Activated CD8-positive, alpha-beta T cell treated with anti-CD3 and anti-CD28 coated beads, Interleukin-2, amount 10 ng/mL, durations not matched to agents 7 days and 5 days (primary cell): ENCODE results near the gene SLIT3. TPM values are rescaled to one million over a fixed set of nuclear protein-coding genes. Genes with fewer than 3 reads are reported as not detected.

ENCODE experiments used
- ATAC-seq: fragments of 150-1000 bp; cut with Tn5 transposase; one replicate; pipeline ENCODE4 v1.10.0; 2021; ENCODE audit warnings: moderate library complexity
- CTCF ChIA-PET: fragments of 350-600 bp; sonication (Branson Sonifier 250); formaldehyde crosslinking; loops from one replicate; lab custom pipeline; 2021; ENCODE audit warnings: antibody characterized with exemption; lab: Charles Lee
- POLR2A ChIA-PET: fragments of 350-600 bp; sonication (Branson Sonifier 250); formaldehyde crosslinking; loops from one replicate; lab custom pipeline; 2021; ENCODE audit warnings: antibody characterized with exemption; lab: Charles Lee
- DNase-seq: peaks from one replicate; pipeline ENCODE4 v3.0.0-alpha.2; 2020
- H3K27ac Mint-ChIP-seq: one replicate; pipeline ENCODE4 v1.8.0; 2021; ENCODE audit warnings: mild to moderate bottlenecking, mixed read lengths
- H3K27me3 Mint-ChIP-seq: one replicate; pipeline ENCODE4 v1.8.0; 2021; ENCODE audit warnings: low read depth, mixed read lengths
- H3K36me3 Mint-ChIP-seq: one replicate; pipeline ENCODE4 v1.8.0; 2021; ENCODE audit warnings: low read depth, mixed read lengths
- H3K4me1 Mint-ChIP-seq: one replicate; pipeline ENCODE4 v1.8.0; 2021; ENCODE audit warnings: low read depth, mixed read lengths
- H3K4me3 Mint-ChIP-seq: one replicate; pipeline ENCODE4 v1.8.0; 2021; ENCODE audit warnings: mild to moderate bottlenecking, mixed read lengths
- H3K9me3 Mint-ChIP-seq: one replicate; pipeline ENCODE4 v1.8.0; 2022; ENCODE audit warnings: mixed read lengths; ENCODE audit not compliant: insufficient read depth
- total RNA-seq, 2 experiments: library from RNA; stranded (reverse); gene quantifications; one replicate each; pipeline ENCODE4 v1.2.3, GENCODE V29; 2021

The SLIT3 gene
- total RNA-seq, 2 experiments from 2014 or later = not detected

DNA sequence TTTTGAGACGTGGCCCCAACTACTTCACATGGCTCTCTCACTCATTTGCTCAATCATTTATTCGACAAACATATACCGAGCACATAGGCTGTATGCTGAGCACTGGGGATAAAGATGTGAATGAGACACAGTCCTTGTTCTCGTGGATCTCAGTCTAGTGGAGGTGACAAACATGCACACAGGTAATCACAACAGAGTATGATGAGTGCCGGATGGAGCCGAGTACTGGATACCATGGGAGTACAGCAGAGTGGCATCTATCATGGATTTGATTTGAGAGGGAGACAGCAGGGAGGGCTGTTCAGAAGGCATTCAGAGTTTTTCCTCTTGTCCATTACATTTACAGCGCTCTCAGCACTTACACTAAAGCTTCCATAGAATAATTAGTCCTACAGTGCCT lies 259.8 kb downstream of the SLIT3 start:
- Mint-ChIP-seq H3K27me3 (no peaks in the 10 kb centered on the region), H3K4me3 (no peak overlapping the region), H3K27ac (no peak overlapping the region), H3K9me3 (no peaks in the 10 kb centered on the region), H3K36me3 (no peaks in the 10 kb centered on the region), H3K4me1 (no peaks in the 10 kb centered on the region)
- ChIA-PET POLR2A (no interaction called here), CTCF (no interaction called here)
- DNase-seq (no peak), ATAC-seq (no peak)

DNA sequence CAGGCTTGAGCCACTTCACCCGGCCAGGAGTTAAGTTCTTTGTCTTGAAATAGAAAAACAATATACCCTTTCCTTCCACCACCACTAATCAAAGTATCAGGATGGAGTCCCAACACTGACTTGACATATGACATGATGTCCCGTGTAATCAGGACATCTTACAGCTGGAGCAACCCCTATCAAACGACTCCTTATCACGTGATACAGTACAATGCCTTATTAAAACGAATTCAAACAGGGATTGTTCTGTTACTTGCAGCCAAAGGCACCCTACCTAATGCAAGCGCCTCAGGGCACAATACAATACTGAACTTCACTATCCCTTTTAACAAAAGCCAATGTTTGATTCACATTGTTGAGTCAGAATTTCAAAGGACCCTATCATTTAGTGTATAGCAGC lies 261.3 kb downstream of the SLIT3 start:
- H3K27ac Mint-ChIP-seq = no peak overlapping the region
- ATAC-seq (no peak), DNase-seq (no peak)
- H3K9me3 Mint-ChIP-seq = no peaks in the 10 kb centered on the region
- no peaks in the 10 kb centered on the region for H3K4me1 Mint-ChIP-seq
- no peaks in the 10 kb centered on the region for H3K36me3 Mint-ChIP-seq
- no peaks in the 10 kb centered on the region for H3K27me3 Mint-ChIP-seq
- no peak overlapping the region for H3K4me3 Mint-ChIP-seq
- ChIA-PET CTCF (no interaction called here), POLR2A (no interaction called here)

DNA sequence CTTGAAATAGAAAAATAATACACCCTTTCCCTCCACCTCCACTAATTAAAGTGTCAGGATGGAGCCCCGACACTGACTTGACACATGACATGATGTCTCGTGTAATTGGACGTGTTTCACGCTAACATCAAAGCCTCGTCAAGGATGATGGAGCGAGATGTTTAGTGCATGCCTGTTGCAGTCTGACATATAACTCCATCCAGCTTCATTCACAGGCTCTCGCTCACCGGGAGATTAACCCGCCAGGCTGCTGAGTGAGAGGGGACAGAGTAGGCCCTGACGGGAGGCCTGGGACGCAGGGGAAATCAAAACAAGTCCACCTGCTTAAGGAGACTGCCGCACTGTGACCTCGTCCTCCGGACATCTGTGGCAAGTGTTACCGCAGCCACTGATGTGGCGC lies 263.5 kb downstream of the SLIT3 start:
- no peaks in the 10 kb centered on the region for H3K36me3 Mint-ChIP-seq
- H3K9me3 Mint-ChIP-seq = no peaks in the 10 kb centered on the region
- no peaks in the 10 kb centered on the region for H3K4me1 Mint-ChIP-seq
- POLR2A ChIA-PET = no interaction called here
- DNase-seq = no peak
- CTCF ChIA-PET = no interaction called here
- no peak overlapping the region for H3K4me3 Mint-ChIP-seq
- ATAC-seq = no peak
- no peak overlapping the region for H3K27ac Mint-ChIP-seq
- H3K27me3 Mint-ChIP-seq = no peaks in the 10 kb centered on the region

DNA sequence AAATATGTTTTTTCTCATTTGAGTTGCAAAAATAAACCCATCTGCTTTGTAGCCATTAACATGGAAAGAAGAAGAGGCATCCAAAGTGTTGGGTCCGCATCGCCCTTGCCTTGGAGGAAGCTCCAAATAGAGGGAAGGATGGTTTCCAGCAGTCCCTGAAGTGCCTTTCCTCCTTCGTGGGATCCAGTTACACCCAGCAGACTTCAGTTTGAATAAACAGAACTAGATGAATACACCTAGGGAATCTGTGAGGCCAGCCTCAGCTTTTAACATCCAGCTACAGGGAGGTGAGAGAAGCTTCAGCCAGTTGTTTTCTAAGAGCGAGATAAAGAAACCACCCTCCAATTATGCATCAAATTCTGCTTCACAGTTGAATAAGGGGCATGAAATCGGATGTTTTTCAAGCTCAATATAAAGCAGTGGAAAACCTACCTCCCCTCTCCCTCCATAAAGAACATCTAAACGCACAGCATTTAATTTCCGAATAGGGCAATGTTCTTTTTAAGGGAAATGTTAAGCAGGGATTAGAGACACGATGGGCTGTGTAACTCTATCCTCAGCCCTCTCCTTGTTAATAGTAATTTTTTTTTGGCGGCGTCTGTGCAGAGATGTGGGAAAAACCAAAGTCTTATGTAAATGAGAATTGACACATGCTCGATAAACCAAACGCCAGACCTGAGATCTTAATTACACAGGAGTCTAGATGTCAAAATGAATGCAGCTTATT lies 264.7 kb downstream of the SLIT3 start:
- no peaks in the 10 kb centered on the region for H3K9me3 Mint-ChIP-seq
- POLR2A ChIA-PET = interaction anchor here (0.7 kb wide), 1 partner anchor 78 kb away, joined by 4 read pairs; no protein-coding TSS in a partner anchor
- no peaks in the 10 kb centered on the region for H3K4me1 Mint-ChIP-seq
- H3K27me3 Mint-ChIP-seq = no peaks in the 10 kb centered on the region
- H3K36me3 Mint-ChIP-seq = no peaks in the 10 kb centered on the region
- CTCF ChIA-PET = interaction anchor here (0.9 kb wide), 1 partner anchor 47 kb away, joined by 3 read pairs; no protein-coding TSS in a partner anchor
- H3K4me3 Mint-ChIP-seq = no peak overlapping the region
- DNase-seq (no peak), ATAC-seq (no peak)
- no peak overlapping the region for H3K27ac Mint-ChIP-seq

DNA sequence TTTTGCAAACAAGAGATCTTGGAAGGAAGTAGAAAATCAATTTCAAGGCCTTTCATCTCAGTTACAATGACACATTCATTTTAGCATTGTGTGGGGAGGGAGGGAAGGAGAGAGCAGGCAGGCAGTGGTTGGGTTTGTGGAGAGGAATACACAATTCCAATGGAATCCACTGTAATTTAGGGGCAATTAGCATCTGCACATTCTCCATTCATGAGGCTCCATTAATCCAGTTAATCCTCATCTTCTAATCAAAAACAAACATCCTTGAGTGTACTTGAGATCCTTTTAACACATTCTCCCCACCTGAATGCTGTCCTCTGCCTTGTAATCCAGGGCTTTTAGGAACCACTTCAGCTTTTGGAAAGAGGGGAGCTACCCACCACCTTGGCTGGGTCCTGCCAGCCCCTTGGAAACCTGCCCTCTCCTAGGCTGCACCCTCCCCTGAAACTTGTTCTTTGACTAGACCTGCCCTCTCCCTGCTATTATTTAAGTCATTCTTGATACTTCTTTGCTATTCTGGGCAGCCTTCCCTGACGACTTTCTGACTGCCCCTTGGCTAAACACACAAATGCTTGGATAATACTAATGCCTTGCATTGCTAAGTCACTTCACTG lies 271.2 kb downstream of the SLIT3 start:
- Mint-ChIP-seq H3K27ac (no peak overlapping the region), H3K4me1 (no peaks in the 10 kb centered on the region), H3K9me3 (no peaks in the 10 kb centered on the region), H3K4me3 (no peak overlapping the region), H3K36me3 (no peaks in the 10 kb centered on the region), H3K27me3 (peaks cover 8% of the 10 kb centered on the region)
- DNase-seq = no peak
- CTCF ChIA-PET = no interaction called here
- no peak for ATAC-seq
- POLR2A ChIA-PET = no interaction called here

DNA sequence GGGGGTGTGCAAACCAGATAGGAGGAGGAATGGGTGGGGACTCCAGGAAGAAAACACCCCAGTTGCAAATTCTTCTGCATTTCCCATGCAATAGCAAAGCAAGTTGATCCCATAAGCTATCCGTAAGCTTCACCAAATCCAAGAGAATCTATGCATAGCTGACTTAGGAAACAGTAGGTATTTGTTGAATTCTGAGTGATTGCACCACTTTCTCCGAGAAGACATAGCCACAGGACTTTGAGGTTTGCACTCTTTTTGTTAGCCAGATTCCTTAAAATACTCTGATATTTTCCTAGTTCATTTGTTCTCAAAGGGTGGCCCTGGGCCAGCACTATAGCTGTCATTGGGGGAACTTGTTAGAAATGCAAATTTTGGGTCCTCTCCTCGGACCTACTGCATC lies 271.9 kb downstream of the SLIT3 start:
- no peak overlapping the region for H3K27ac Mint-ChIP-seq
- ATAC-seq (no peak), DNase-seq (no peak)
- no peaks in the 10 kb centered on the region for H3K9me3 Mint-ChIP-seq
- H3K36me3 Mint-ChIP-seq = no peaks in the 10 kb centered on the region
- CTCF ChIA-PET = no interaction called here
- H3K27me3 Mint-ChIP-seq = peaks cover 8% of the 10 kb centered on the region
- POLR2A ChIA-PET = no interaction called here
- H3K4me1 Mint-ChIP-seq = no peaks in the 10 kb centered on the region
- no peak overlapping the region for H3K4me3 Mint-ChIP-seq

DNA sequence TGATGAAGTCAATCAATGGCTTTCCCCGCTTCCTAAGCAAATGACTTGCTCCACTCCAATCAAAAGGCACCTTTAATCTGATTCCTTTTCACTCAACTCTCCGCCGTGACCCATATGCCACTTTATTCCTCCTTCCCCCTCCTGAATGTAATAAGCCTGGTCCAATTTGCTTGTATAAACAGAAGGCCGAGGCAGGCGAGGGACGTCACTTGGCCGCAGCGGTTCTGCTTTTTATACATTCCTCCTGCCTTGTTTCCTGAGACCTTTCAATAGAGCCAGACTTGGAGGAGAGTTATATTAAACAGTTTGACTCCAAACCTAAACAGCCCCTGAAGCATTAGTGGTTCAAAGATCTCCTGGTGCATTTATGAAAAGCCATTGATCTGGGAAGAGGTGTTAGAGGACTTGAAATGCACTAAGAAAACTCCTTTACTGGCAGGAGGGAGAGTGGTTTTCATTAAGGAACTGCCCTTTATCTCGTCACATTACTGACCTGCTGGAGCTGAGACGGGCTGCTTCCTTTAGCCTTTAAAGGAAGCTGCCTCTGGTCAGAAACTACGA lies 273.4 kb downstream of the SLIT3 start:
- Mint-ChIP-seq H3K9me3 (no peaks in the 10 kb centered on the region), H3K36me3 (no peaks in the 10 kb centered on the region), H3K27me3 (peaks cover 8% of the 10 kb centered on the region), H3K4me1 (no peaks in the 10 kb centered on the region), H3K4me3 (no peak overlapping the region), H3K27ac (no peak overlapping the region)
- ATAC-seq = no peak
- ChIA-PET POLR2A (no interaction called here), CTCF (no interaction called here)
- no peak for DNase-seq

DNA sequence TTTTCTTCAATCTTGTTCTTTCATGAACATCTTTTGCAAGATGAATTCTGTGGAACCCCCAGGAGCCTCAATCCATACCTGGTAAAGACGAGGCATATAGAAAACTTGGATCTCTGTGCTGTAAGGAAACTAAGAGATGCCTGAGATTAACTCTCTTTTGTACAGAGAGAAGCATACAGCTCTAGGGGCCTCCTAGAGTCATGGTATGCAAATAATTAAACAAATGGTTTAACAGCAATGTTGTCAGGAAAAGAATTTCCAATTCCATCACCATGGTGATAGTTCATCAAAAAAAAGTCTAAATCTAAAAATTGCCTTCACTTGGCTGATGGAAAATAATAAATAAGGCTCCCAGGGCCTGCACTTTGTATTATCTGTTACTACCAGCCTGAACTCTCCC lies 275.4 kb downstream of the SLIT3 start:
- CTCF ChIA-PET = no interaction called here

DNA sequence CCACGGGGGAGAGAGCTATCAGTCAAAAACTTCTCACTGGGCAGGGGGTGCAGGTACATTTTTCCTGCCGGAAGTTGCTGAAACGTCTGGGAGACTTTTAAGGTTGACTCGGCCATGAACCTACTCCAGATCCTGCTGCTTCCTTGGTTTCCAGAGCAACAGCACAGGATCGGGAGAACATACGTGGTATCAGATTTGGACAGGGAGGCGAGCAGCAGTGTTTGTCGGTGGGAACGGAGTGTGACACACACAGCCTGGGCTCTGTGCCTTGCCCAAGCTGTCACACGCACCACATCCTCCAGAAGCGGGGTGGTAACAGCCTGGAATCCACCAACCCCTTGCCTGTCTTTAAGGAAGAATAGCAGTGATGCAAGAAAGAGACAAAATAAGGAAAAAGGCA lies 276.5 kb downstream of the SLIT3 start:
- POLR2A ChIA-PET = no interaction called here
- no peak overlapping the region for H3K4me3 Mint-ChIP-seq
- no peaks in the 10 kb centered on the region for H3K36me3 Mint-ChIP-seq
- H3K9me3 Mint-ChIP-seq = no peaks in the 10 kb centered on the region
- H3K27me3 Mint-ChIP-seq = peaks cover 8% of the 10 kb centered on the region
- no peaks in the 10 kb centered on the region for H3K4me1 Mint-ChIP-seq
- ATAC-seq (no peak), DNase-seq (no peak)
- no peak overlapping the region for H3K27ac Mint-ChIP-seq
- CTCF ChIA-PET = no interaction called here

More for the DNA sequence above, 275.4 kb downstream of the SLIT3 start:
- H3K27ac Mint-ChIP-seq = no peak overlapping the region
- no peak overlapping the region for H3K4me3 Mint-ChIP-seq
- no peaks in the 10 kb centered on the region for H3K36me3 Mint-ChIP-seq
- DNase-seq (no peak), ATAC-seq (no peak)
- no peaks in the 10 kb centered on the region for H3K9me3 Mint-ChIP-seq
- peaks cover 8% of the 10 kb centered on the region for H3K27me3 Mint-ChIP-seq
- H3K4me1 Mint-ChIP-seq = no peaks in the 10 kb centered on the region
- POLR2A ChIA-PET = no interaction called here

DNA sequence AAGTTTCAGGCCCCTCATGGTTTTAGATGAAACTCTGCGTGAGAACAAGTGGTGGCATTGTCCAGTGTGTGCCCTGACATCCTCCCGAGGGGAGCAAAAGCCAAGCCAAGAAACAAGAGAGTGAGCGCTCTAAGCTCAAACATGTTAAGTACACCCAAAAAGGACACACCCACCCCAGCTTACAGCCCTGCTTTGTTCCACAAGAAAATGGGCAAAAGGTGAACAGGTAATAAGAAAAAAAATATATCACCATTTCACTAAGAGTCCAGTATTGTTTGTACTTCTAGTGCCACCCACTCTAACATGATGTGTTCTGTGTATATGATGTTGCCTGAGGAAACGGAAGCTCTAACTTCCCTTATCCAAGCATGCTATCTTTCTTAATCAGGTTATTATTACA lies 278.2 kb downstream of the SLIT3 start:
- POLR2A ChIA-PET = interaction anchor here (0.6 kb wide), 1 partner anchor 119 kb away, joined by 3 read pairs; no protein-coding TSS in a partner anchor
- Mint-ChIP-seq H3K27me3 (peaks cover 8% of the 10 kb centered on the region), H3K4me1 (no peaks in the 10 kb centered on the region), H3K27ac (no peak overlapping the region), H3K4me3 (no peak overlapping the region), H3K9me3 (no peaks in the 10 kb centered on the region), H3K36me3 (no peaks in the 10 kb centered on the region)
- CTCF ChIA-PET = no interaction called here
- ATAC-seq = no peak
- no peak for DNase-seq

DNA sequence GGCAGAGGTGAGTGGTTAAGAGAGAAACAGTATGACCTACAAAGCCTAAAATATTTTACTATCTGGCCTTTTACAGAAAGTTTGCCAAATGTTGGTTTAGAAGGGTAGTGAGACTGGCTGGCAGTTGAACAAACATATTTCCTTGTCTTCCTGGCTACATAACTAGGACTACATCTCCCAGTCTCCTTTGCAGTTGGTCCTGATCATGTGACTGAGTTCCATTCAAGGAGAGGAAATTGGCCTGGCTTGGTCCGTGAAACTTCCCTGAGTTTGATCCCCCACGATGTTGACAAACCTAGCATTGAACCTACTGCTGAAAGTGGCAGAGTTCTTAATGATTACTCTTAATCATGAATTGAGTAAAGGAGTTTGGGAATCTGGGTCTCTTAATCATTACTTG lies 280.8 kb downstream of the SLIT3 start:
- Mint-ChIP-seq H3K27ac (no peak overlapping the region), H3K27me3 (no peaks in the 10 kb centered on the region), H3K4me3 (no peak overlapping the region), H3K4me1 (no peaks in the 10 kb centered on the region), H3K36me3 (no peaks in the 10 kb centered on the region), H3K9me3 (no peaks in the 10 kb centered on the region)
- ChIA-PET CTCF (no interaction called here), POLR2A (no interaction called here)
- ATAC-seq (no peak), DNase-seq (no peak)

DNA sequence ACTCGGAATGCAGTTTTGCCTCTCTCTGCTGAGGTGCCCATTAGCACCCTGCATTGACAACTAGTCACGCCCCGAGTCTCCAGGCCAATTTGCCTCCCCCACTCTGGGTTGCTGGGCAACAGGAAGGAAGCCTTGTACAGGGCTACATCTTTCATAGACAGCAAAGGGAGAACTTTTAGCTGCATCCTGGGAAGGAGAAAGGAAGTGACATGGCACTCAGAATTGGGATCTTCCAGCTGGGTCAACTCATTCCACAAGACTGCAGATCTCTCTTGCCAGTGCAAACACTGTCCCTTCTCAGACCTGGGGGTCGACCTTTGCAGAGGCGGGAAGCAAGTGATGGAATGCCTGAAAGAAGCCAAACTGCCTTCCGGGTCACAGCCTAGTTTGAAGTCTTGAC lies 282.0 kb downstream of the SLIT3 start:
- Mint-ChIP-seq H3K4me1 (no peaks in the 10 kb centered on the region), H3K9me3 (no peaks in the 10 kb centered on the region), H3K4me3 (no peak overlapping the region), H3K36me3 (no peaks in the 10 kb centered on the region), H3K27me3 (no peaks in the 10 kb centered on the region), H3K27ac (no peak overlapping the region)
- ATAC-seq (no peak), DNase-seq (no peak)
- ChIA-PET CTCF (no interaction called here), POLR2A (no interaction called here)
